SK-N-SH treated with all-trans-retinoic acid at 6 μM for 48 hours (cell line): ENCODE measurements around the gene TTBK1.

Experiments
- ESRRG ChIP-seq: fragments of 250-450 bp; sonication (Bioruptor Pico); IDR thresholded peaks from 2 replicates; pipeline ENCODE4 v1.6.1; 2021; ENCODE audit warnings: mild to moderate bottlenecking
- ZNF70 ChIP-seq: fragments of 450-650 bp; formaldehyde crosslinking; IDR thresholded peaks from 2 replicates; pipeline ENCODE4 v1.5.0; 2020; ENCODE audit warnings: mild to moderate bottlenecking, moderate library complexity
- ZNF8 ChIP-seq: fragments of 450-650 bp; formaldehyde crosslinking; IDR thresholded peaks from 2 replicates; pipeline ENCODE4 v1.5.0; 2020; ENCODE audit warnings: mild to moderate bottlenecking, moderate library complexity

DNA sequence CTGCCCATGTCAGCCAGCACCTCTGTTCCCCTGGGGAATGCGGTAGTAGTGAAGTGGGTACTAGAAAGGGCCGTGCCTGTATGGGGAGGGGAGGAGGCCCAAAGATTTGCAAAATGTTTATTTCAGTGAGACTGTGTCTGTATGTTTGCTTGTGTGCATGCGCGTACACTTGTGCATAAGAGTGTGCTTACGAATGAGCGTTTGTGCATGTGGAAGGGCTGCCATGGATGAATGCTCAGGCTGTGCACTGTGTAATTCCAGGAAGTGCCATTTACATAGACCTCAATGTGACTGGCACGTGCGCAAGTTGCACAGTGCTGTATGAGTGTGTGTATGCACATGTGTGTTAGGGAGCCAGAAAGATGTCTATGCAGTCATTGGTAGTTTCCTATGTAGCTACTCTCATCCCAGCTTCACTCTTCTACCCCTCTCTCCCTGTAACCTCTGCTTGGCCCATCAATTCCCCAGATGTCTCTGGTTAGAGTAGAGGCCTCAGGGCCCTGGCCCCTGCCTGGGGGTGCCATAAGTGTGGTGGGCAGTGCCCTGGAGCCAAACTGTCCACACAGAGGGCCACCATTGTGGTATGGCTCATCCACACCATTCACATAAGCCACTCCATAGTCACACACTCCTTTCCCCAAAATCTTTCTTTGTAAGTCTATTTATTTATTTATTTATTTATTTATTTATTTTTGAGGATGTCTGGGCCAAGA, 28.0 kb downstream of the TTBK1 start:
- TF ChIP-seq ZNF70 (CRISPR knock-in tag) (no peak), ESRRG (CRISPR knock-in tag) (no peak), ZNF8 (CRISPR knock-in tag) (no peak)
